GM12874 (cell line): Measurements from ENCODE around the gene DCAF8.

Experiments used
- CTCF ChIP-seq: IDR thresholded peaks from 2 replicates; pipeline ENCODE4 v1.5.1; 2011; ENCODE audit warnings: low read depth, mild to moderate bottlenecking, control low read depth, low read length, moderate library complexity; ENCODE audit not compliant: insufficient read depth

Gene DCAF8

GRCh38 chr1:160186729-160187128 is 75.6 kb downstream of the DCAF8 start:
- TF ChIP-seq CTCF = no peak

- no peak for TF ChIP-seq CTCF
Measured at GRCh38 chr1:160186246-160186645, 76.1 kb downstream of the DCAF8 start.

GRCh38 chr1:160179336-160179735 is 83.0 kb downstream of the DCAF8 start:
- no peak for TF ChIP-seq CTCF

- no peak for TF ChIP-seq CTCF
Measured at GRCh38 chr1:160178731-160179130, 83.6 kb downstream of the DCAF8 start.

- no peak for TF ChIP-seq CTCF
Measured at GRCh38 chr1:160177667-160178066, 84.7 kb downstream of the DCAF8 start.

GRCh38 chr1:160177231-160177630 is 85.1 kb downstream of the DCAF8 start:
- TF ChIP-seq CTCF = no peak

- no peak for TF ChIP-seq CTCF
Measured at GRCh38 chr1:160171980-160172379, 90.4 kb downstream of the DCAF8 start.

- TF ChIP-seq CTCF = no peak
Measured at GRCh38 chr1:160171354-160171753, 91.0 kb downstream of the DCAF8 start.
